ENCODE results near the gene AMER3. TPM values are rescaled to one million over a fixed set of nuclear protein-coding genes. Genes with fewer than 3 reads are reported as not detected.

AMER3 gene
- total and polyA plus RNA-seq, 2 of the 8 experiments (the other 6 are each of a cell fraction or from before 2014, with no cell fraction given), result 0.15 to 0.19 TPM

DNA sequence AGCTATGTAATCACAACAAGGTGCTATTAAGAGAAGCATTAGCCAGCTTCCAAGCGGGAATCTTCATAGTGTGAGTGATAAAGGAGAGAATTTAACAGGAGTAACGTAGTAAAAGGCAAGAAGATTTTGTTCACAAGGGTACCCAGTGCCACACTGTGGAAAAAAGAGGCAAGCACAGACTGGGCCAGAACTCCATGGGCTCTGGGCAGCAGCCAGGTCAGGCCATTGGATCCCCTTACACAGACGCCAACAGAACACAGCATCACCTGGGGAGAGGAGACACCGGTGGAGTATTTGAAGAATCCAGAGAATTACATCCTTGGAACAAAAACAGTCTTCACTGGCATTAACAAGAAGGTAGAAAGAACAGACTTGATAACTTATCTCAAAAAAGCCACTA, 21.2 kb downstream of the AMER3 start:
- no peaks in the 10 kb centered on the region for H3K36me3 ChIP-seq (ENCODE audit: control insufficient read depth in 2 of 4, insufficient read depth in 4 of 4, low read length in 3 of 4)
- no peaks in the 10 kb centered on the region for H3K23me2 ChIP-seq (ENCODE audit: low read depth, low read length)
- H3K27ac ChIP-seq (ENCODE audit: low read depth, low read length), result no peak overlapping the region
- H3K14ac ChIP-seq (ENCODE audit: insufficient read length), result no peak overlapping the region
- no peak overlapping the region for H2BK12ac ChIP-seq (ENCODE audit: low read depth, low read length)
- H3K79me2 ChIP-seq (ENCODE audit: control insufficient read depth in 1 of 2, insufficient read depth in 2 of 2, low read length in 2 of 2), result no peaks in the 10 kb centered on the region
- no peaks in the 10 kb centered on the region; a peak in 1 of 4 replicates for H3K9me3 ChIP-seq (ENCODE audit: insufficient read depth in 2 of 2, low read depth in 1 of 2, low read length in 1 of 2)
- ChIA-PET POLR2A (ENCODE audit: partially characterized antibody) (no interaction called here), CTCF (ENCODE audit: partially characterized antibody) (interaction anchor here (0.8 to 1.9 kb wide), 4 partner anchors 20 to 96 kb away, joined by 3 to 4 read pairs (median 4); no protein-coding TSS in a partner anchor)
- DNase-seq (ENCODE audit: low read depth in 1 of 2, low spot score in 2 of 2), result no peak
- no peak overlapping the region for H3K23ac ChIP-seq (ENCODE audit: insufficient read length)
- no peak overlapping the region for H2BK15ac ChIP-seq (ENCODE audit: low read length)
- no peak overlapping the region for H2AK5ac ChIP-seq (ENCODE audit: low read depth, low read length)
- H3K9ac ChIP-seq (replicated peaks in 1 of 4; ENCODE audit: extremely low read depth in 1 of 4, low read depth in 3 of 4, low read length in 3 of 4), result no peak overlapping the region
- 65% methylated on average over 4 of the region's 4 CpGs; no CpG with 5 or more reads in 1 of the 2 experiments for WGBS, 2 experiments (ENCODE audit: extremely low coverage in 1 of 2, insufficient coverage in 1 of 2, insufficient read length in 1 of 2, insufficient replicate concordance in 2 of 2, low coverage in 1 of 2, low lambda C conversion rate in 2 of 2, missing lambda C conversion rate in 1 of 2)
- H2BK120ac ChIP-seq (replicated peaks; ENCODE audit: low read depth, low read length), result no peak overlapping the region
- no peak overlapping the region for H4K8ac ChIP-seq (ENCODE audit: extremely low read depth, insufficient read depth, low read length)
- no peak overlapping the region for H3K18ac ChIP-seq (ENCODE audit: extremely low read depth, low read length)
- no peak for FAIRE-seq
- H3K79me1 ChIP-seq (ENCODE audit: low read depth, low read length), result no peaks in the 10 kb centered on the region
- H4K5ac ChIP-seq (ENCODE audit: insufficient read length, low read depth, low read length), result no peak overlapping the region
- H3K4ac ChIP-seq (replicated peaks; ENCODE audit: insufficient read length, low read depth, low read length), result no peak overlapping the region
- no peak overlapping the region for H4K91ac ChIP-seq (replicated peaks; ENCODE audit: insufficient read length, low read length)
- no peaks in the 10 kb centered on the region for H3K27me3 ChIP-seq (replicated peaks in 1 of 4; ENCODE audit: control insufficient read depth in 3 of 4, extremely low read depth in 1 of 4, insufficient read depth in 3 of 4, low read length in 3 of 4)
- no peak overlapping the region for H3K56ac ChIP-seq (replicated peaks; ENCODE audit: insufficient read length, low read depth, low read length)
- no peak overlapping the region for H2AFZ ChIP-seq (ENCODE audit: low read length)
- H2BK5ac ChIP-seq (ENCODE audit: low read depth, low read length), result no peak overlapping the region
- no peak overlapping the region for H3K4me3 ChIP-seq (ENCODE audit: extremely low read depth in 1 of 4, insufficient read depth in 2 of 4, low read depth in 3 of 4, low read length in 4 of 4)
- H3K4me1 ChIP-seq (replicated peaks in 1 of 4; ENCODE audit: control insufficient read depth in 3 of 4, insufficient read depth in 4 of 4, low read length in 3 of 4), result no peaks in the 10 kb centered on the region
- H4K20me1 ChIP-seq (replicated peaks in 1 of 2; ENCODE audit: control insufficient read depth in 1 of 2, insufficient read depth in 2 of 2, low read length in 2 of 2), result no peaks in the 10 kb centered on the region
- no peak overlapping the region for H3K4me2 ChIP-seq (ENCODE audit: insufficient read depth in 1 of 2, low read depth in 2 of 2, low read length in 2 of 2)
- no peak overlapping the region for H2BK20ac ChIP-seq (ENCODE audit: low read length)
- TF ChIP-seq EP300 (IDR thresholded peaks at IDR 0.05; ENCODE audit: borderline replicate concordance in 1 of 2, low read depth in 2 of 2, low read length in 2 of 2), result no peak
- no peak for TF ChIP-seq SUZ12 (IDR thresholded peaks at IDR 0.05; ENCODE audit: low read length)
- no peak for TF ChIP-seq CHD2 (IDR thresholded peaks at IDR 0.05; ENCODE audit: low read length)
- TF ChIP-seq BRCA1 (IDR thresholded peaks at IDR 0.05; ENCODE audit: low read depth, low read length), result no peak
- TF ChIP-seq, protein P1, sequence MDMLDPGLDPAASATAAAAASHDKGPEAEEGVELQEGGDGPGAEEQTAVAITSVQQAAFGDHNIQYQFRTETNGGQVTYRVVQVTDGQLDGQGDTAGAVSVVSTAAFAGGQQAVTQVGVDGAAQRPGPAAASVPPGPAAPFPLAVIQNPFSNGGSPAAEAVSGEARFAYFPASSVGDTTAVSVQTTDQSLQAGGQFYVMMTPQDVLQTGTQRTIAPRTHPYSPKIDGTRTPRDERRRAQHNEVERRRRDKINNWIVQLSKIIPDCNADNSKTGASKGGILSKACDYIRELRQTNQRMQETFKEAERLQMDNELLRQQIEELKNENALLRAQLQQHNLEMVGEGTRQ (IDR thresholded peaks at IDR 0.05; ENCODE audit: low read length), result no peak
- peak; percentile 62 to 66 for TF ChIP-seq RAD21 (IDR thresholded peaks at IDR 0.05 in 1 of 2, conservative IDR thresholded peaks at IDR 0.05 in 1 of 2; ENCODE audit: low read depth in 2 of 2, low read length in 2 of 2)
- TF ChIP-seq RXRA (IDR thresholded peaks at IDR 0.05; ENCODE audit: insufficient read depth, low read depth, low read length), result no peak
- no peak for TF ChIP-seq TCF12 (IDR thresholded peaks at IDR 0.05; ENCODE audit: low read depth, low read length)
- TF ChIP-seq POLR2A (IDR thresholded peaks at IDR 0.05; ENCODE audit: control extremely low read depth in 1 of 2, low read depth in 2 of 2, low read length in 2 of 2), result no peak
- TF ChIP-seq SIRT6 (IDR thresholded peaks at IDR 0.05; ENCODE audit: low read length), result no peak
- TF ChIP-seq SIN3A (conservative IDR thresholded peaks at IDR 0.05 in 1 of 2, IDR thresholded peaks at IDR 0.05 in 1 of 2; ENCODE audit: low read depth in 1 of 2, low read length in 2 of 2), result no peak
- no peak for TF ChIP-seq RBBP5 (IDR thresholded peaks at IDR 0.05; ENCODE audit: borderline replicate concordance, low read depth, low read length)

All from H1 (cell line).